IMR-90 (cell line): ENCODE measurements around the gene RAI14. TPM values are rescaled to one million over a fixed set of nuclear protein-coding genes. Genes with fewer than 3 reads are reported as not detected.

ENCODE experiments used
- ATAC-seq: fragments of 200-7000 bp; cut with Tn5 transposase; 2 replicates; pipeline ENCODE4 v1.9.1; 2020; ENCODE audit warnings: low read depth, mild to moderate bottlenecking, moderate library complexity
- BruUV-seq: library from RNA; stranded (reverse); fragments of 400-500 nt; replicated peaks from 2 replicates; lab custom pipeline; 2021; lab: Mats Ljungman, UMichigan
- CTCF ChIA-PET: fragments of 300-600 bp; formaldehyde crosslinking; extraction: SDS; loops from one replicate; lab custom pipeline; 2021; ENCODE audit warnings: antibody characterized with exemption; lab: Yijun Ruan, JAX
- POLR2A ChIA-PET: fragments of 300-600 bp; sonication (Branson Sonifier 250); formaldehyde crosslinking; loops from one replicate; lab custom pipeline; 2022; ENCODE audit warnings: antibody characterized with exemption; ENCODE audit not compliant: unreplicated experiment; lab: Charles Lee
- DNase-seq: peaks from one replicate; pipeline ENCODE4 v3.0.0; 2013
- H2AFZ ChIP-seq: replicated peaks from 2 replicates; pipeline ENCODE3; 2013; ENCODE audit warnings: low read length, mild to moderate bottlenecking; ENCODE audit not compliant: poor library complexity
- H2AK5ac ChIP-seq: 2 replicates; pipeline ENCODE4 v1.6.1; 2013; ENCODE audit warnings: low read depth, low read length, inconsistent platforms
- H2AK9ac ChIP-seq: replicated peaks from 2 replicates; pipeline ENCODE3; 2013; ENCODE audit warnings: mild to moderate bottlenecking, low read depth, low read length, moderate library complexity; ENCODE audit not compliant: poor library complexity
- H2BK120ac ChIP-seq: 2 replicates; pipeline ENCODE4 v1.6.1; 2013; ENCODE audit warnings: low read depth, low read length, inconsistent platforms
- H2BK15ac ChIP-seq: 3 replicates; pipeline ENCODE4 v1.6.1; 2013; ENCODE audit warnings: low read depth, low read length, inconsistent platforms
- H2BK20ac ChIP-seq: 2 replicates; pipeline ENCODE4 v1.6.1; 2013; ENCODE audit warnings: low read depth, mild to moderate bottlenecking, inconsistent platforms, low read length, moderate library complexity
- H2BK5ac ChIP-seq: 2 replicates; pipeline ENCODE4 v1.6.1; 2013; ENCODE audit warnings: mild to moderate bottlenecking, low read depth, low read length, inconsistent platforms; ENCODE audit not compliant: poor library complexity, severe bottlenecking
- H3K14ac ChIP-seq: replicated peaks from 2 replicates; pipeline ENCODE4 v1.6.1; 2013; ENCODE audit warnings: low read depth, low read length, inconsistent platforms
- H3K18ac ChIP-seq: 2 replicates; pipeline ENCODE4 v1.6.1; 2013; ENCODE audit warnings: low read depth, low read length, control low read depth
- H3K23ac ChIP-seq: 2 replicates; pipeline ENCODE4 v1.6.1; 2013; ENCODE audit warnings: low read depth, low read length, inconsistent platforms
- H3K27ac ChIP-seq: 2 replicates; pipeline ENCODE4 v1.5.1; 2013; ENCODE audit warnings: mild to moderate bottlenecking, control low read depth, low read length; ENCODE audit not compliant: insufficient read depth
- H3K27me3 ChIP-seq: 2 replicates; pipeline ENCODE4 v1.6.1; 2013; ENCODE audit warnings: low read length; ENCODE audit not compliant: control insufficient read depth, insufficient read depth
- H3K36me3 ChIP-seq: 2 replicates; pipeline ENCODE4 v1.6.1; 2013; ENCODE audit warnings: low read length, mixed read lengths; ENCODE audit not compliant: control insufficient read depth, insufficient read depth
- H3K4ac ChIP-seq: 2 replicates; pipeline ENCODE4 v1.6.1; 2013; ENCODE audit warnings: low read depth, low read length, inconsistent platforms
- H3K4me1 ChIP-seq: 2 replicates; pipeline ENCODE4 v1.6.1; 2013; ENCODE audit warnings: low read length, mixed read lengths; ENCODE audit not compliant: control insufficient read depth, insufficient read depth
- H3K4me2 ChIP-seq: 2 replicates; pipeline ENCODE4 v1.6.1; 2013; ENCODE audit warnings: low read depth, mild to moderate bottlenecking, control low read depth, low read length, moderate library complexity
- H3K4me3 ChIP-seq: 2 replicates; pipeline ENCODE4 v1.5.1; 2013; ENCODE audit warnings: low read depth, mild to moderate bottlenecking, control low read depth, low read length, moderate library complexity; ENCODE audit not compliant: insufficient read depth
- H3K56ac ChIP-seq: 2 replicates; pipeline ENCODE4 v1.6.1; 2013; ENCODE audit warnings: low read length, inconsistent platforms; ENCODE audit not compliant: insufficient read depth; ENCODE audit errors: extremely low read depth
- H3K79me1 ChIP-seq, 2 experiments: 2 replicates each; pipeline ENCODE4 v1.6.1; 2013; ENCODE audit warnings: low read length in 2 of 2, inconsistent platforms in 1 of 2, low read depth in 1 of 2
- H3K9ac ChIP-seq: 2 replicates; pipeline ENCODE4 v1.6.1; 2013; ENCODE audit warnings: low read depth, low read length, control low read depth
- H3K9me1 ChIP-seq: 2 replicates; pipeline ENCODE4 v1.6.1; 2013; ENCODE audit warnings: low read length, inconsistent platforms; ENCODE audit not compliant: insufficient read depth
- H3K9me3 ChIP-seq: 2 replicates; pipeline ENCODE4 v1.6.1; 2013; ENCODE audit warnings: low read length; ENCODE audit not compliant: control insufficient read depth, insufficient read depth
- H4K20me1 ChIP-seq: 2 replicates; pipeline ENCODE4 v1.6.1; 2013; ENCODE audit warnings: low read length, inconsistent platforms; ENCODE audit not compliant: insufficient read depth
- H4K5ac ChIP-seq: 2 replicates; pipeline ENCODE4 v1.6.1; 2013; ENCODE audit warnings: mild to moderate bottlenecking, low read depth, low read length, control low read depth
- H4K8ac ChIP-seq, 2 experiments: 2 replicates each; pipeline ENCODE4 v1.6.1; 2013; ENCODE audit warnings: low read depth in 2 of 2, low read length in 2 of 2, control low read depth in 1 of 2, inconsistent platforms in 1 of 2
- H4K91ac ChIP-seq: 2 replicates; pipeline ENCODE4 v1.6.1; 2013; ENCODE audit warnings: low read depth, low read length, inconsistent platforms; ENCODE audit not compliant: insufficient read depth
- CEBPB ChIP-seq: IDR thresholded peaks from 2 replicates; pipeline ENCODE4 v1.6.1; 2012; ENCODE audit warnings: low read depth, low read length, improper control_type of control experiment
- ELK1 ChIP-seq: fragments of 150-350 bp; IDR thresholded peaks from 2 replicates; pipeline ENCODE4 v1.6.1; 2016; ENCODE audit warnings: low read depth, mild to moderate bottlenecking, low read length, moderate library complexity, borderline replicate concordance
- MAFK ChIP-seq: IDR thresholded peaks from 2 replicates; pipeline ENCODE4 v1.6.1; 2012; ENCODE audit warnings: low read depth, low read length, improper control_type of control experiment
- RAD21 ChIP-seq: IDR thresholded peaks from 2 replicates; pipeline ENCODE4 v1.6.1; 2012; ENCODE audit warnings: low read length, improper control_type of control experiment
- USF2 ChIP-seq: fragments of 150-350 bp; IDR thresholded peaks from 2 replicates; pipeline ENCODE4 v1.6.1; 2017; ENCODE audit warnings: mild to moderate bottlenecking, antibody characterized with exemption, low read length, low read depth
- WGBS, 2 experiments: methylation state at CpG; one replicate each; pipeline versions ENCODE4 v1.1.5 to v1.1.7; 2013; ENCODE audit warnings: missing lambda C conversion rate in 2 of 2; ENCODE audit not compliant: insufficient read length in 1 of 2; ENCODE audit errors: extremely low coverage in 2 of 2; 5-methylcytosine and 5-hydroxymethylcytosine counted together
- dilution Hi-C: fragments of 300-500 bp; cut with HindIII; formaldehyde crosslinking; loops from one replicate; pipeline ENCODE4 v1.14.3; 2018; ENCODE audit warnings: low sequenced_read_pairs; ENCODE audit not compliant: unreplicated experiment
- in situ Hi-C: fragments of 300-500 bp; cut with MboI; formaldehyde crosslinking; loops from 3 replicates; pipeline ENCODE4 v1.14.3; 2019; ENCODE audit warnings: low sequenced_read_pairs, inconsistent platforms, mixed read lengths
- intact Hi-C: fragments of 100-400 bp; cut with micrococcal nuclease; formaldehyde crosslinking; loops from 2 replicates; pipeline ENCODE4 v1.10.0; 2022
- polyA plus RNA-seq, 3 experiments: library from polyadenylated mRNA; depleted of rRNA; stranded (reverse); fragments of >200 nt; gene quantifications; 2 replicates each; pipeline ENCODE4 v1.2.3, GENCODE V29; 2012; ENCODE audit warnings: low replicate concordance in 1 of 3
- total RNA-seq: library from RNA; depleted of rRNA; stranded (reverse); fragments of >200 nt; gene quantifications from 2 replicates; pipeline ENCODE4 v1.2.3, GENCODE V29; 2012

RAI14 gene
- total and polyA plus RNA-seq, 2 of the 4 experiments (the other 2 are of a cell fraction), result 221 to 267 TPM

- H3K9ac ChIP-seq, result no peak overlapping the region
- peak overlapping the region; percentile 59 for H2BK5ac ChIP-seq
- no peak overlapping the region for H3K56ac ChIP-seq
- no peak overlapping the region for H3K18ac ChIP-seq
- no peak overlapping the region for H2AK9ac ChIP-seq
- no peak overlapping the region for H3K4ac ChIP-seq
- peaks cover 97% of the 10 kb centered on the region for H4K20me1 ChIP-seq
- POLR2A ChIA-PET, result no interaction called here
- BruUV-seq, result no TSS peak
- dilution Hi-C loops, result no loop called here
- peaks cover 31% of the 10 kb centered on the region for H3K4me1 ChIP-seq
- H4K8ac ChIP-seq, result no peak overlapping the region
- no peak overlapping the region for H2AK5ac ChIP-seq
- H2AFZ ChIP-seq, result no peak overlapping the region
- no peak overlapping the region for H3K14ac ChIP-seq
- H3K4me2 ChIP-seq, result no peak overlapping the region
- no peak overlapping the region for H3K27ac ChIP-seq
- H3K4me3 ChIP-seq, result no peak overlapping the region
- CTCF ChIA-PET, result no interaction called here
- ATAC-seq (no peak), DNase-seq (peak; percentile 40)
- no peak overlapping the region for H2BK15ac ChIP-seq
- no peaks in the 10 kb centered on the region for H3K9me3 ChIP-seq
- TF ChIP-seq USF2 (no peak), RAD21 (no peak), ELK1 (no peak), MAFK (no peak), CEBPB (peak; percentile 21; the same call in 1 of the 2 replicates)
- H4K91ac ChIP-seq, result no peak overlapping the region
- H3K36me3 ChIP-seq, result peaks cover 17% of the 10 kb centered on the region
- in situ Hi-C loops, result no loop called here
- intact Hi-C loops, result no loop called here
- H2BK20ac ChIP-seq, result no peak overlapping the region
- H2BK120ac ChIP-seq, result no peak overlapping the region
- no CpG with 5 or more reads among the region's 3 CpGs for WGBS, 2 experiments
- no peaks in the 10 kb centered on the region for H3K27me3 ChIP-seq
- no peak overlapping the region for H3K23ac ChIP-seq
- H3K79me1 ChIP-seq, result peaks cover 22 to 83% of the 10 kb centered on the region in 2 experiments
- peaks cover 26% of the 10 kb centered on the region for H3K9me1 ChIP-seq
- H4K5ac ChIP-seq, result no peak overlapping the region; the same call in 1 of the 2 replicates
Measured at GRCh38 chr5:34734326-34734725, 78.2 kb downstream of the RAI14 start.
